GM18498 (cell line): Measurements from ENCODE around the gene RUFY4.

Source experiments
- ATAC-seq: cut with Tn5 transposase; IDR thresholded peaks from one replicate; pipeline ENCODE4 v1.9.1; 2021; ENCODE audit warnings: mild to moderate bottlenecking, moderate library complexity; ENCODE audit not compliant: unreplicated experiment

The RUFY4 gene

GRCh38 chr2:218060950-218061660 is 7.9 kb upstream of the RUFY4 start:
- no peak for ATAC-seq

GRCh38 chr2:218063486-218063885 is 5.6 kb upstream of the RUFY4 start:
- peak; percentile 93 for ATAC-seq

GRCh38 chr2:218063896-218064295 is 5.2 kb upstream of the RUFY4 start:
- peak; percentile 6 for ATAC-seq

- no peak for ATAC-seq
Observed at GRCh38 chr2:218065239-218066006, 3.6 kb upstream of the RUFY4 start.

GRCh38 chr2:218066926-218067515 is 2.0 kb upstream of the RUFY4 start:
- no peak for ATAC-seq

- ATAC-seq: no peak
Observed at GRCh38 chr2:218067523-218067922, 1.5 kb upstream of the RUFY4 start.

GRCh38 chr2:218069606-218070300 is 700 bp downstream of the RUFY4 start:
- ATAC-seq: no peak

GRCh38 chr2:218070587-218070986 is 1.5 kb downstream of the RUFY4 start:
- no peak for ATAC-seq

- no peak for ATAC-seq
Observed at GRCh38 chr2:218071218-218071937, 2.3 kb downstream of the RUFY4 start.

- ATAC-seq: no peak
Observed at GRCh38 chr2:218072002-218072401, 2.9 kb downstream of the RUFY4 start.

GRCh38 chr2:218072478-218073024 is 3.5 kb downstream of the RUFY4 start:
- no peak for ATAC-seq

GRCh38 chr2:218073185-218073584 is 4.1 kb downstream of the RUFY4 start:
- no peak for ATAC-seq

GRCh38 chr2:218074031-218074430 is 5.0 kb downstream of the RUFY4 start:
- ATAC-seq: no peak

- ATAC-seq: no peak
Observed at GRCh38 chr2:218075975-218076811, 7.1 kb downstream of the RUFY4 start.

GRCh38 chr2:218077464-218078216 is 8.6 kb downstream of the RUFY4 start:
- ATAC-seq: no peak

GRCh38 chr2:218079943-218080913 is 11.2 kb downstream of the RUFY4 start:
- no peak for ATAC-seq

- peak; percentile 93 for ATAC-seq
Observed at GRCh38 chr2:218081063-218081462, 12.0 kb downstream of the RUFY4 start.

- ATAC-seq: no peak
Observed at GRCh38 chr2:218081695-218082094, 12.6 kb downstream of the RUFY4 start.
